Tibial nerve (tissue), 4 donors: ENCODE measurements around the gene NID1.

ENCODE experiments used
- CTCF ChIP-seq, 5 experiments: fragments of 200-600 bp in 3 of 5; fragments of 450-650 bp in 2 of 5; sonication (generic) in 3 of 5; IDR thresholded peaks; one replicate each; pipeline ENCODE4 v1.5.1; 2016 to 2019; ENCODE audit warnings: antibody characterized with exemption in 5 of 5, mild to moderate bottlenecking in 3 of 5, moderate library complexity in 2 of 5
- EP300 ChIP-seq, 2 donors: sonication (generic); formaldehyde crosslinking; IDR thresholded peaks; one replicate each; pipeline ENCODE4 v1.6.1; 2017; ENCODE audit warnings: antibody characterized with exemption in 2 of 2, mild to moderate bottlenecking in 1 of 2
- POLR2A ChIP-seq, 2 donors: fragments of 450-650 bp; IDR thresholded peaks; one replicate each; pipeline ENCODE4 v1.6.1; 2017; ENCODE audit warnings: antibody characterized with exemption in 2 of 2, mild to moderate bottlenecking in 2 of 2, moderate library complexity in 2 of 2

DNA sequence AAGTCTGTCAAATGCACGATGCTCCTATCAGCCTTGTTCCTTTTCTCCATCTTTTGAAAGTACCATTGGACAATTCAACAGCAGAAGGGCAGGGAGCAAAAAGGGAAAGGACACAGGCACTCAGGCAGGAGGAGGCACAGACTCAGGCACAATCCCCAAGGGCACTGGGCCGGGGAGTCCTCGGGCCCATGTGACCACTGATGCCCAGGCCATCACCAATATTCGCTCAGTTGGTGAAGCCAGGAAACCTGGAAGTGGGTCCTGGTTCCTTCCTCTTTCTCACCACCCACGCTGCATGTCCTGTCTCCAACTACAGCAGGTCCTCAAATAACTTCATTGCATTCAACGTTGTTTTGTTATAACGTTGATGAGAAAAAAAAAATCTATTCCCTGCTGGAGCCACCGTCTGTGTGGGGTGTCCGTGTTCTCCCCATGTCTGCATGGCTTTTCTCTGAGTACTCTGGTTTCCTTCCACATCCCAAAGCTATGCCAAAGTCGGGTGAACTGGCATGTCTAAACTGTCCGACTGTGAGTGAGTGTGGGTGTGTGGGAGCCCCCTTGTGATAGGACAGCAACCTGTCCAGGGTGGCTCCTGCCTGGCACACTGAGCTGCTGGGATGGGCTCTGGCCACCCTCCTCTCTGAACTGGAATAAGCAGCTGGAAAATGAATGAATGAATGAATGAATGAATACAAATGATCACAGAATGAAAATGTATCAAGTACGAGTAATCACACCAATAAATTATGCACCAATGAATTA, 12.5 kb downstream of the NID1 start:
- TF ChIP-seq CTCF (IDR thresholded peaks at IDR 0.05): no peak
- TF ChIP-seq POLR2A (IDR thresholded peaks at IDR 0.05): no peak
- no peak for TF ChIP-seq EP300 (IDR thresholded peaks at IDR 0.05)
